GM18499 (cell line): ENCODE measurements around the gene ITGB2.
"Not testable (repeated sequence)": the region's sequence is repeated elsewhere in the genome, so short reads cannot be mapped to it uniquely, and the experiment has no call there.

ENCODE experiments used
- ATAC-seq: cut with Tn5 transposase; IDR thresholded peaks from one replicate; pipeline ENCODE4 v1.9.1; 2021; ENCODE audit warnings: moderate number of reproducible peaks; ENCODE audit not compliant: insufficient read depth, unreplicated experiment

ITGB2 gene

GRCh38 chr21:44929242-44929798 is 8.6 kb upstream of the ITGB2 start:
- ATAC-seq = no peak

GRCh38 chr21:44928500-44929241 is 8.0 kb upstream of the ITGB2 start:
- ATAC-seq = not testable (repeated sequence)

GRCh38 chr21:44927587-44928461 is 7.1 kb upstream of the ITGB2 start:
- ATAC-seq = no peak

- ATAC-seq = no peak
Measured at GRCh38 chr21:44927259-44927586, 6.5 kb upstream of the ITGB2 start.

- ATAC-seq = no peak
Measured at GRCh38 chr21:44926331-44927101, 5.8 kb upstream of the ITGB2 start.

GRCh38 chr21:44925378-44925755 is 4.7 kb upstream of the ITGB2 start:
- ATAC-seq = no peak

GRCh38 chr21:44924606-44925377 is 4.1 kb upstream of the ITGB2 start:
- no peak for ATAC-seq

GRCh38 chr21:44923480-44924084 is 2.9 kb upstream of the ITGB2 start:
- ATAC-seq = no peak

- no peak for ATAC-seq
Measured at GRCh38 chr21:44921928-44922327, 1.2 kb upstream of the ITGB2 start.

GRCh38 chr21:44919913-44920693 is 596 bp downstream of the ITGB2 start:
- ATAC-seq = no peak

GRCh38 chr21:44919111-44919912 is 1.4 kb downstream of the ITGB2 start:
- no peak for ATAC-seq

- ATAC-seq = no peak
Measured at GRCh38 chr21:44918581-44919033, 2.1 kb downstream of the ITGB2 start.

GRCh38 chr21:44918107-44918470 is 2.6 kb downstream of the ITGB2 start:
- no peak for ATAC-seq

GRCh38 chr21:44917446-44918106 is 3.1 kb downstream of the ITGB2 start:
- no peak for ATAC-seq

- ATAC-seq = no peak
Measured at GRCh38 chr21:44916965-44917364, 3.7 kb downstream of the ITGB2 start.

- ATAC-seq = no peak
Measured at GRCh38 chr21:44914176-44914874, 6.4 kb downstream of the ITGB2 start.
